ENCODE data around the gene RASSF3. TPM values are rescaled to one million over a fixed set of nuclear protein-coding genes. Genes with fewer than 3 reads are reported as not detected.
A peak's percentile ranks its signal among the peaks of the same experiment; 100 is the strongest.

The RASSF3 gene
- total and polyA plus RNA-seq, 2 experiments from 2014 or later: 20.6 to 39.6 TPM

DNA sequence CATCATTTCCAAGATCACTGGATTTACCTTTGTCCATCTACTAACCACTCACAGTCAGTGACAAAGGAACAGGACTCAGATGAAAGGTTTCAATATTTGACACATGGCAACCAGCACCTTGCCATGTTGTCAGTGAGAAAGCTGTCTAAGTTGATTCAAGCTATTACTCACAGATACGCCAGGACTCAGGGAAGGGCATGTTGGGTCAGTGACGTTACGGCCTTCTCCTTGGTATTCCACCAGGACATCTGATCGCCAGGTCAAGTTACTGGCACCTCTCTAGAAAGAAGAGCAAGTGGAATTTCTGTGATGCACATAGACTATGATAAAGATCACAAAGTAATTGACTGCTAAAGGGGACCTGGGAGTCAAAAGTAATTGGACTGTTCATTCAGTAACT lies 112.5 kb downstream of the RASSF3 start:
- Histone ChIP-seq H3K4me2 (no peak overlapping the region), H3F3A (replicated peaks; ENCODE audit: low read depth) (no peaks in the 10 kb centered on the region), H3K36me3 (ENCODE audit: insufficient read depth) (peaks cover 9% of the 10 kb centered on the region; the same call in 1 of the 2 replicates), H3K27ac (ENCODE audit: low read depth) (no peak overlapping the region), H2AFZ (no peak overlapping the region), H3K27me3 (ENCODE audit: insufficient read depth) (no peaks in the 10 kb centered on the region), H3K9me2 (ENCODE audit: insufficient read depth) (no peaks in the 10 kb centered on the region), H4K20me1 (replicated peaks; ENCODE audit: insufficient read depth) (no peaks in the 10 kb centered on the region), H3K4me3 (no peak overlapping the region), H3K4me1 (ENCODE audit: insufficient read depth) (no peaks in the 10 kb centered on the region), H3K79me2 (replicated peaks; ENCODE audit: insufficient read depth) (no peaks in the 10 kb centered on the region)
- H3K27ac Mint-ChIP-seq: no peak overlapping the region
- no peak overlapping the region for H3K4me3 Mint-ChIP-seq
- peaks cover 2% of the 10 kb centered on the region for H3K27me3 Mint-ChIP-seq (ENCODE audit: insufficient read depth, low read depth, poor library complexity)
- no peaks in the 10 kb centered on the region for H3K4me1 Mint-ChIP-seq
- TF ChIP-seq STAT1 (IDR thresholded peaks at IDR 0.05; ENCODE audit: unreplicated experiment): no peak
- TF ChIP-seq EZH2 (IDR thresholded peaks at IDR 0.05; ENCODE audit: low read depth, unreplicated experiment): no peak
- TF ChIP-seq, protein P1, sequence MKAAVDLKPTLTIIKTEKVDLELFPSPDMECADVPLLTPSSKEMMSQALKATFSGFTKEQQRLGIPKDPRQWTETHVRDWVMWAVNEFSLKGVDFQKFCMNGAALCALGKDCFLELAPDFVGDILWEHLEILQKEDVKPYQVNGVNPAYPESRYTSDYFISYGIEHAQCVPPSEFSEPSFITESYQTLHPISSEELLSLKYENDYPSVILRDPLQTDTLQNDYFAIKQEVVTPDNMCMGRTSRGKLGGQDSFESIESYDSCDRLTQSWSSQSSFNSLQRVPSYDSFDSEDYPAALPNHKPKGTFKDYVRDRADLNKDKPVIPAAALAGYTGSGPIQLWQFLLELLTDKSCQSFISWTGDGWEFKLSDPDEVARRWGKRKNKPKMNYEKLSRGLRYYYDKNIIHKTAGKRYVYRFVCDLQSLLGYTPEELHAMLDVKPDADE (IDR thresholded peaks at IDR 0.05): no peak
- ATAC-seq: no peak
- no peak for DNase-seq (ENCODE audit: low spot score)
- H3K9me3 Mint-ChIP-seq: no peaks in the 10 kb centered on the region
- H3K36me3 Mint-ChIP-seq (ENCODE audit: low read depth): peaks cover 20% of the 10 kb centered on the region

DNA sequence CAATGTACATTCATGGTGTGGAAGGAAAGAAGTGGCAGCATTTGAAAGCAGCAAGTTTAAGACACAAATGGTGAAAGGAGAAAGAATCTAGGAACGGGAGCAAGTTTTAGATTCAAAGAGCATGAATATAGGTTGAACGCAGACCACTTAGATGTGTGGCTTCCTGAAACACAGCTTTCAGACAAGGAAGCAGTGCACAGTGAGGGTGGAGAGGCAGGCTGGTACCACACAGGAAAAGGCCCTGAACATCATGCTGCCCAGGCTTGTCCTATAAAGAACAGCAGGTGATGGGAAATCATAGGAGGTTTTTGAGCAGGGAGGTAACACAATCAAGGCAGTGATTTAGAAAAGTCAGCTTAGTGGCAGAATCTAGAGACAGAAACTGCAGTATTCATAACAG lies 113.3 kb downstream of the RASSF3 start:
- Mint-ChIP-seq H3K9me3 (no peaks in the 10 kb centered on the region), H3K36me3 (ENCODE audit: low read depth) (peaks cover 24% of the 10 kb centered on the region), H3K4me1 (no peaks in the 10 kb centered on the region), H3K4me3 (no peak overlapping the region), H3K27ac (peak overlapping the region; percentile 24; the same call in 1 of the 2 replicates), H3K27me3 (ENCODE audit: insufficient read depth, low read depth, poor library complexity) (peaks cover 2% of the 10 kb centered on the region)
- Histone ChIP-seq H3F3A (replicated peaks; ENCODE audit: low read depth) (no peaks in the 10 kb centered on the region), H2AFZ (no peak overlapping the region), H3K36me3 (ENCODE audit: insufficient read depth) (peaks cover 9% of the 10 kb centered on the region; the same call in 1 of the 2 replicates), H3K79me2 (replicated peaks; ENCODE audit: insufficient read depth) (no peaks in the 10 kb centered on the region), H4K20me1 (replicated peaks; ENCODE audit: insufficient read depth) (no peaks in the 10 kb centered on the region), H3K9me2 (ENCODE audit: insufficient read depth) (no peaks in the 10 kb centered on the region), H3K27ac (ENCODE audit: low read depth) (no peak overlapping the region), H3K4me1 (ENCODE audit: insufficient read depth) (no peaks in the 10 kb centered on the region), H3K4me2 (no peak overlapping the region), H3K4me3 (no peak overlapping the region), H3K27me3 (ENCODE audit: insufficient read depth) (no peaks in the 10 kb centered on the region)
- ATAC-seq (no peak), DNase-seq (ENCODE audit: low spot score) (no peak)
- TF ChIP-seq, protein P2, sequence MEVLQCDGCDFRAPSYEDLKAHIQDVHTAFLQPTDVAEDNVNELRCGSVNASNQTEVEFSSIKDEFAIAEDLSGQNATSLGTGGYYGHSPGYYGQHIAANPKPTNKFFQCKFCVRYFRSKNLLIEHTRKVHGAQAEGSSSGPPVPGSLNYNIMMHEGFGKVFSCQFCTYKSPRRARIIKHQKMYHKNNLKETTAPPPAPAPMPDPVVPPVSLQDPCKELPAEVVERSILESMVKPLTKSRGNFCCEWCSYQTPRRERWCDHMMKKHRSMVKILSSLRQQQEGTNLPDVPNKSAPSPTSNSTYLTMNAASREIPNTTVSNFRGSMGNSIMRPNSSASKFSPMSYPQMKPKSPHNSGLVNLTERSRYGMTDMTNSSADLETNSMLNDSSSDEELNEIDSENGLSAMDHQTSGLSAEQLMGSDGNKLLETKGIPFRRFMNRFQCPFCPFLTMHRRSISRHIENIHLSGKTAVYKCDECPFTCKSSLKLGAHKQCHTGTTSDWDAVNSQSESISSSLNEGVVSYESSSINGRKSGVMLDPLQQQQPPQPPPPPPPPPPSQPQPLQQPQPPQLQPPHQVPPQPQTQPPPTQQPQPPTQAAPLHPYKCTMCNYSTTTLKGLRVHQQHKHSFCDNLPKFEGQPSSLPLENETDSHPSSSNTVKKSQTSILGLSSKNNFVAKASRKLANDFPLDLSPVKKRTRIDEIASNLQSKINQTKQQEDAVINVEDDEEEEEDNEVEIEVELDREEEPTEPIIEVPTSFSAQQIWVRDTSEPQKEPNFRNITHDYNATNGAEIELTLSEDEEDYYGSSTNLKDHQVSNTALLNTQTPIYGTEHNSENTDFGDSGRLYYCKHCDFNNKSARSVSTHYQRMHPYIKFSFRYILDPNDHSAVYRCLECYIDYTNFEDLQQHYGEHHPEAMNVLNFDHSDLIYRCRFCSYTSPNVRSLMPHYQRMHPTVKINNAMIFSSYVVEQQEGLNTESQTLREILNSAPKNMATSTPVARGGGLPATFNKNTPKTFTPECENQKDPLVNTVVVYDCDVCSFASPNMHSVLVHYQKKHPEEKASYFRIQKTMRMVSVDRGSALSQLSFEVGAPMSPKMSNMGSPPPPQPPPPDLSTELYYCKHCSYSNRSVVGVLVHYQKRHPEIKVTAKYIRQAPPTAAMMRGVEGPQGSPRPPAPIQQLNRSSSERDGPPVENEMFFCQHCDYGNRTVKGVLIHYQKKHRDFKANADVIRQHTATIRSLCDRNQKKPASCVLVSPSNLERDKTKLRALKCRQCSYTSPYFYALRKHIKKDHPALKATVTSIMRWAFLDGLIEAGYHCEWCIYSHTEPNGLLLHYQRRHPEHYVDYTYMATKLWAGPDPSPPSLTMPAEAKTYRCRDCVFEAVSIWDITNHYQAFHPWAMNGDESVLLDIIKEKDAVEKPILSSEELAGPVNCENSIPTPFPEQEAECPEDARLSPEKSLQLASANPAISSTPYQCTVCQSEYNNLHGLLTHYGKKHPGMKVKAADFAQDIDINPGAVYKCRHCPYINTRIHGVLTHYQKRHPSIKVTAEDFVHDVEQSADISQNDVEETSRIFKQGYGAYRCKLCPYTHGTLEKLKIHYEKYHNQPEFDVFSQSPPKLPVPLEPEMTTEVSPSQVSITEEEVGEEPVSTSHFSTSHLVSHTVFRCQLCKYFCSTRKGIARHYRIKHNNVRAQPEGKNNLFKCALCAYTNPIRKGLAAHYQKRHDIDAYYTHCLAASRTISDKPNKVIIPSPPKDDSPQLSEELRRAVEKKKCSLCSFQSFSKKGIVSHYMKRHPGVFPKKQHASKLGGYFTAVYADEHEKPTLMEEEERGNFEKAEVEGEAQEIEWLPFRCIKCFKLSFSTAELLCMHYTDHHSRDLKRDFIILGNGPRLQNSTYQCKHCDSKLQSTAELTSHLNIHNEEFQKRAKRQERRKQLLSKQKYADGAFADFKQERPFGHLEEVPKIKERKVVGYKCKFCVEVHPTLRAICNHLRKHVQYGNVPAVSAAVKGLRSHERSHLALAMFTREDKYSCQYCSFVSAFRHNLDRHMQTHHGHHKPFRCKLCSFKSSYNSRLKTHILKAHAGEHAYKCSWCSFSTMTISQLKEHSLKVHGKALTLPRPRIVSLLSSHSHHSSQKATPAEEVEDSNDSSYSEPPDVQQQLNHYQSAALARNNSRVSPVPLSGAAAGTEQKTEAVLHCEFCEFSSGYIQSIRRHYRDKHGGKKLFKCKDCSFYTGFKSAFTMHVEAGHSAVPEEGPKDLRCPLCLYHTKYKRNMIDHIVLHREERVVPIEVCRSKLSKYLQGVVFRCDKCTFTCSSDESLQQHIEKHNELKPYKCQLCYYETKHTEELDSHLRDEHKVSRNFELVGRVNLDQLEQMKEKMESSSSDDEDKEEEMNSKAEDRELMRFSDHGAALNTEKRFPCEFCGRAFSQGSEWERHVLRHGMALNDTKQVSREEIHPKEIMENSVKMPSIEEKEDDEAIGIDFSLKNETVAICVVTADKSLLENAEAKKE (CRISPR knock-in tag; IDR thresholded peaks at IDR 0.05): no peak
- TF ChIP-seq ZNF114 (CRISPR knock-in tag; IDR thresholded peaks at IDR 0.05): no peak
- no peak for TF ChIP-seq STAT1 (IDR thresholded peaks at IDR 0.05; ENCODE audit: unreplicated experiment)
- TF ChIP-seq, protein P3, sequence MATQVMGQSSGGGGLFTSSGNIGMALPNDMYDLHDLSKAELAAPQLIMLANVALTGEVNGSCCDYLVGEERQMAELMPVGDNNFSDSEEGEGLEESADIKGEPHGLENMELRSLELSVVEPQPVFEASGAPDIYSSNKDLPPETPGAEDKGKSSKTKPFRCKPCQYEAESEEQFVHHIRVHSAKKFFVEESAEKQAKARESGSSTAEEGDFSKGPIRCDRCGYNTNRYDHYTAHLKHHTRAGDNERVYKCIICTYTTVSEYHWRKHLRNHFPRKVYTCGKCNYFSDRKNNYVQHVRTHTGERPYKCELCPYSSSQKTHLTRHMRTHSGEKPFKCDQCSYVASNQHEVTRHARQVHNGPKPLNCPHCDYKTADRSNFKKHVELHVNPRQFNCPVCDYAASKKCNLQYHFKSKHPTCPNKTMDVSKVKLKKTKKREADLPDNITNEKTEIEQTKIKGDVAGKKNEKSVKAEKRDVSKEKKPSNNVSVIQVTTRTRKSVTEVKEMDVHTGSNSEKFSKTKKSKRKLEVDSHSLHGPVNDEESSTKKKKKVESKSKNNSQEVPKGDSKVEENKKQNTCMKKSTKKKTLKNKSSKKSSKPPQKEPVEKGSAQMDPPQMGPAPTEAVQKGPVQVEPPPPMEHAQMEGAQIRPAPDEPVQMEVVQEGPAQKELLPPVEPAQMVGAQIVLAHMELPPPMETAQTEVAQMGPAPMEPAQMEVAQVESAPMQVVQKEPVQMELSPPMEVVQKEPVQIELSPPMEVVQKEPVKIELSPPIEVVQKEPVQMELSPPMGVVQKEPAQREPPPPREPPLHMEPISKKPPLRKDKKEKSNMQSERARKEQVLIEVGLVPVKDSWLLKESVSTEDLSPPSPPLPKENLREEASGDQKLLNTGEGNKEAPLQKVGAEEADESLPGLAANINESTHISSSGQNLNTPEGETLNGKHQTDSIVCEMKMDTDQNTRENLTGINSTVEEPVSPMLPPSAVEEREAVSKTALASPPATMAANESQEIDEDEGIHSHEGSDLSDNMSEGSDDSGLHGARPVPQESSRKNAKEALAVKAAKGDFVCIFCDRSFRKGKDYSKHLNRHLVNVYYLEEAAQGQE (IDR thresholded peaks at IDR 0.05; ENCODE audit: unreplicated experiment): no peak
- no peak for TF ChIP-seq POLR2AphosphoS5 (IDR thresholded peaks at IDR 0.05; ENCODE audit: low read depth)
- TF ChIP-seq, protein P1 (IDR thresholded peaks at IDR 0.05): no peak
